Measurements from ENCODE around the gene EID2.

EID2 gene

GRCh38 chr19:39539518-39540332 lies at the start of gene EID2:
Gene EID2, minus strand, starts transcription at chr19:39540161. Its CDS starts 82 bp downstream, at chr19:39540079.
- peak; percentile 87 for DNase-seq

- DNase-seq: no peak
These were observed 48.1 kb upstream of the EID2 start for GRCh38 chr19:39588066-39588465.

- DNase-seq: no peak
These were observed 47.5 kb upstream of the EID2 start for GRCh38 chr19:39587496-39587895.

GRCh38 chr19:39582891-39583625 lies 43.1 kb upstream of the EID2 start:
- no peak for DNase-seq

- DNase-seq: no peak
These were observed 42.5 kb upstream of the EID2 start for GRCh38 chr19:39582442-39582841.

GRCh38 chr19:39568604-39569003 lies 28.6 kb upstream of the EID2 start:
- DNase-seq: no peak

- DNase-seq: no peak
These were observed 26.1 kb upstream of the EID2 start for GRCh38 chr19:39566064-39566463.

- DNase-seq: no peak
These were observed 23.4 kb upstream of the EID2 start for GRCh38 chr19:39563408-39563807.

GRCh38 chr19:39558624-39559117 lies 18.7 kb upstream of the EID2 start:
- no peak for DNase-seq

GRCh38 chr19:39557811-39558623 lies 18.1 kb upstream of the EID2 start:
- DNase-seq: peak; percentile 31

- no peak for DNase-seq
These were observed 15.9 kb upstream of the EID2 start for GRCh38 chr19:39555883-39556282.

- no peak for DNase-seq
These were observed 14.8 kb upstream of the EID2 start for GRCh38 chr19:39554701-39555311.

GRCh38 chr19:39553082-39553652 lies 13.2 kb upstream of the EID2 start:
- no peak for DNase-seq

GRCh38 chr19:39550197-39550596 lies 10.2 kb upstream of the EID2 start:
- no peak for DNase-seq

- no peak for DNase-seq
These were observed 6.6 kb upstream of the EID2 start for GRCh38 chr19:39546599-39546998.

GRCh38 chr19:39544911-39545310 lies 5.0 kb upstream of the EID2 start:
- DNase-seq: no peak

- no peak for DNase-seq
These were observed 4.4 kb upstream of the EID2 start for GRCh38 chr19:39544226-39544903.

- DNase-seq: no peak
These were observed 3.5 kb upstream of the EID2 start for GRCh38 chr19:39543477-39543857.

GRCh38 chr19:39542206-39542605 lies 2.2 kb upstream of the EID2 start:
- DNase-seq: no peak

- no peak for DNase-seq
These were observed 342 bp upstream of the EID2 start for GRCh38 chr19:39540333-39540673.

GRCh38 chr19:39539165-39539517 lies 820 bp downstream of the EID2 start:
- DNase-seq: no peak

- DNase-seq: no peak
These were observed 6.2 kb downstream of the EID2 start for GRCh38 chr19:39533791-39534190.
